HepG2 (cell line): ENCODE results near the gene SIN3A. TPM values are rescaled to one million over a fixed set of nuclear protein-coding genes. Genes with fewer than 3 reads are reported as not detected.
A peak's percentile ranks its signal among the peaks of the same experiment; 100 is the strongest.

Experiments used
- FLYWCH1 ChIP-seq: sonication (generic); formaldehyde crosslinking; IDR thresholded peaks from 2 replicates; pipeline ENCODE4 v1.8.1; 2023; ENCODE audit warnings: mild to moderate bottlenecking, missing genetic modification reagents
- MYNN ChIP-seq: sonication (generic); formaldehyde crosslinking; IDR thresholded peaks from 2 replicates; pipeline ENCODE4 v1.4.0; 2020; ENCODE audit warnings: mild to moderate bottlenecking, low read depth, missing genetic modification reagents
- NFIB ChIP-seq: sonication (generic); formaldehyde crosslinking; IDR thresholded peaks from 2 replicates; pipeline ENCODE4 v1.9.0; 2021; ENCODE audit warnings: missing genetic modification reagents, mild to moderate bottlenecking, borderline replicate concordance
- PAF1 ChIP-seq: IDR thresholded peaks from 2 replicates; pipeline ENCODE4 v1.6.1; 2016; ENCODE audit warnings: missing genetic modification reagents, missing compliant biosample characterization
- RAD21 ChIP-seq: fragments of 450-650 bp; formaldehyde crosslinking; IDR thresholded peaks from 2 replicates; pipeline ENCODE4 v1.5.0; 2020; ENCODE audit warnings: mild to moderate bottlenecking
- RARG ChIP-seq: sonication (generic); formaldehyde crosslinking; IDR thresholded peaks from 2 replicates; pipeline ENCODE4 v1.4.0; 2020; ENCODE audit warnings: low read depth, mild to moderate bottlenecking, missing genetic modification reagents
- TBX2 ChIP-seq: sonication (generic); formaldehyde crosslinking; IDR thresholded peaks from 2 replicates; pipeline ENCODE4 v1.5.0; 2020; ENCODE audit warnings: missing genetic modification reagents, mild to moderate bottlenecking, borderline replicate concordance
- TEF ChIP-seq: sonication (generic); formaldehyde crosslinking; IDR thresholded peaks from 2 replicates; pipeline ENCODE4 v1.5.0; 2020; ENCODE audit warnings: missing genetic modification reagents
- ZBTB38 ChIP-seq: sonication (generic); formaldehyde crosslinking; IDR thresholded peaks from 2 replicates; pipeline ENCODE4 v1.5.1; 2020; ENCODE audit warnings: mild to moderate bottlenecking, missing genetic modification reagents
- ZNF414 ChIP-seq: sonication (generic); formaldehyde crosslinking; IDR thresholded peaks from 2 replicates; pipeline ENCODE4 v1.5.0; 2020; ENCODE audit warnings: missing genetic modification reagents
- ZNF441 ChIP-seq: sonication (generic); formaldehyde crosslinking; IDR thresholded peaks from 2 replicates; pipeline ENCODE4 v1.7.0; 2021; ENCODE audit warnings: missing genetic modification reagents, borderline replicate concordance
- ZNF556 ChIP-seq: sonication (generic); formaldehyde crosslinking; IDR thresholded peaks from 2 replicates; pipeline ENCODE4 v1.4.0; 2020; ENCODE audit warnings: mild to moderate bottlenecking, missing genetic modification reagents, borderline replicate concordance
- ZNF577 ChIP-seq: sonication (generic); formaldehyde crosslinking; IDR thresholded peaks from 2 replicates; pipeline ENCODE4 v1.4.0; 2020; ENCODE audit warnings: mild to moderate bottlenecking, low read depth, missing genetic modification reagents, borderline replicate concordance
- ZNF597 ChIP-seq: sonication (generic); formaldehyde crosslinking; IDR thresholded peaks from 2 replicates; pipeline ENCODE4 v1.5.0; 2020; ENCODE audit warnings: missing genetic modification reagents
- ZNF710 ChIP-seq: sonication (generic); formaldehyde crosslinking; IDR thresholded peaks from 2 replicates; pipeline ENCODE4 v1.5.0; 2020; ENCODE audit warnings: mild to moderate bottlenecking, missing genetic modification reagents, borderline replicate concordance
- ZNF768 ChIP-seq: sonication (generic); formaldehyde crosslinking; IDR thresholded peaks from 2 replicates; pipeline ENCODE4 v1.4.0; 2020; ENCODE audit warnings: missing genetic modification reagents
- ZSCAN20 ChIP-seq: sonication (generic); formaldehyde crosslinking; IDR thresholded peaks from 2 replicates; pipeline ENCODE4 v1.4.0; 2020; ENCODE audit warnings: missing genetic modification reagents, mild to moderate bottlenecking, borderline replicate concordance
- polyA plus RNA-seq, 8 experiments: library from polyadenylated mRNA; depleted of rRNA in 3 of 8; stranded (reverse) in 7 of 8; unstranded in 1 of 8; fragments of >200 nt; fragmentation: Illumina TruSeq in 4 of 8; extraction: Trizol in 4 of 8; gene quantifications; 2 replicates each; pipeline versions ENCODE4 v1.2.1 to v1.2.3, GENCODE V29; 2011 to 2016; ENCODE audit warnings: low read depth in 4 of 8, missing spikeins in 1 of 8, mixed read lengths in 1 of 8; ENCODE audit not compliant: insufficient read depth in 1 of 8
- total RNA-seq, 5 experiments: library from RNA; depleted of rRNA; stranded (reverse); fragments of >200 nt; fragmentation: Illumina TruSeq; extraction: Trizol; gene quantifications; 2 replicates each; pipeline ENCODE4 v1.2.3, GENCODE V29; 2016; ENCODE audit warnings: low read depth in 1 of 5

SIN3A gene
- total and polyA plus RNA-seq, 2 of the 13 experiments (the other 11 are each of a cell fraction or from before 2014, with no cell fraction given), result 16.1 to 28.1 TPM

GRCh38 chr15:75455982-75456531 is 4.6 kb upstream of the SIN3A start (continued):
- no peak for TF ChIP-seq FLYWCH1 (CRISPR knock-in tag)
- TF ChIP-seq ZNF414, result no peak
- no peak for TF ChIP-seq ZNF556 (CRISPR knock-in tag)
- TF ChIP-seq ZNF441 (CRISPR knock-in tag), result no peak
- TF ChIP-seq ZSCAN20 (CRISPR knock-in tag), result no peak
- TF ChIP-seq RAD21 (CRISPR knock-in tag), result no peak
- no peak for TF ChIP-seq ZNF710
- no peak for TF ChIP-seq TEF (CRISPR knock-in tag)
- no peak for TF ChIP-seq PAF1 (CRISPR knock-in tag)
- no peak for TF ChIP-seq MYNN
- no peak for TF ChIP-seq ZNF597 (CRISPR knock-in tag)
- TF ChIP-seq ZNF577, result no peak
- TF ChIP-seq ZBTB38 (CRISPR knock-in tag), result 0 out of 2 replicates have a peak, but pooled peaks have one; percentile 16
- TF ChIP-seq NFIB (CRISPR knock-in tag), result no peak
- TF ChIP-seq TBX2 (CRISPR knock-in tag), result 0 out of 2 replicates have a peak, but pooled peaks have one; percentile 34
- TF ChIP-seq RARG (CRISPR knock-in tag), result no peak
- no peak for TF ChIP-seq ZNF768 (CRISPR knock-in tag)
